Panc1 (cell line): ENCODE measurements around the gene DOK7. TPM values are rescaled to one million over a fixed set of nuclear protein-coding genes. Genes with fewer than 3 reads are reported as not detected.

Experiments used
- ATAC-seq: fragments of 200-7000 bp; cut with Tn5 transposase; 2 replicates; pipeline ENCODE4 v1.9.1; 2020; ENCODE audit warnings: mild to moderate bottlenecking, moderate library complexity
- BruUV-seq: library from RNA; stranded (reverse); fragments of 400-500 nt; replicated peaks from 2 replicates; lab custom pipeline; 2021; lab: Mats Ljungman, UMichigan
- CTCF ChIA-PET: fragments of 300-600 bp; sonication (Branson Sonifier 250); formaldehyde crosslinking; loops from one replicate; lab custom pipeline; 2022; ENCODE audit warnings: antibody characterized with exemption; lab: Charles Lee
- POLR2A ChIA-PET: fragments of 300-600 bp; sonication (Branson Sonifier 250); formaldehyde crosslinking; loops from one replicate; lab custom pipeline; 2022; ENCODE audit warnings: antibody characterized with exemption; lab: Charles Lee
- DNase-seq: peaks from one replicate; pipeline ENCODE4 v3.0.0-alpha.2; 2010; ENCODE audit warnings: low read depth, low spot score
- H3K27ac ChIP-seq: 2 replicates; pipeline ENCODE4 v1.5.1; 2011; ENCODE audit warnings: mild to moderate bottlenecking, low read length, inconsistent platforms
- H3K27me3 ChIP-seq: fragments of 200-500 bp; sonication (Bioruptor generic); 2 replicates; pipeline ENCODE4 v1.6.0; 2014; ENCODE audit warnings: low read length, inconsistent platforms; ENCODE audit not compliant: control insufficient read depth, insufficient read depth
- H3K36me3 ChIP-seq: fragments of 200-500 bp; sonication (Bioruptor generic); 2 replicates; pipeline ENCODE4 v1.5.1; 2014; ENCODE audit warnings: inconsistent platforms, mild to moderate bottlenecking, low read length, moderate library complexity; ENCODE audit not compliant: control insufficient read depth, insufficient read depth
- H3K4me1 ChIP-seq: 2 replicates; pipeline ENCODE4 v1.5.1; 2011; ENCODE audit warnings: inconsistent platforms, mild to moderate bottlenecking, low read length, moderate library complexity; ENCODE audit not compliant: control insufficient read depth, insufficient read depth
- H3K4me3 ChIP-seq, 2 experiments: 2 replicates each; pipeline ENCODE4 v1.5.1; 2011 to 2012; ENCODE audit warnings: low read depth in 2 of 2, low read length in 2 of 2, mild to moderate bottlenecking in 2 of 2, inconsistent platforms in 1 of 2, moderate library complexity in 1 of 2
- H3K9me3 ChIP-seq: fragments of 200-500 bp; sonication (Bioruptor generic); 2 replicates; pipeline ENCODE4 v1.5.1; 2014; ENCODE audit warnings: low read depth, mild to moderate bottlenecking, inconsistent platforms, low read length, moderate library complexity; ENCODE audit not compliant: control insufficient read depth, insufficient read depth
- POLR2AphosphoS5 ChIP-seq: IDR thresholded peaks from 2 replicates; pipeline ENCODE4 v1.6.1; 2012; ENCODE audit warnings: mild to moderate bottlenecking, low read depth, low read length, moderate library complexity
- REST ChIP-seq, 2 experiments: IDR thresholded peaks; 2 replicates each; pipeline ENCODE4 v1.6.1; 2011 to 2012; ENCODE audit warnings: low read depth in 2 of 2, control low read depth in 1 of 2, low read length in 1 of 2, mild to moderate bottlenecking in 1 of 2, moderate library complexity in 1 of 2; ENCODE audit not compliant: insufficient read depth in 1 of 2
- SIN3A ChIP-seq: IDR thresholded peaks from 2 replicates; pipeline ENCODE4 v1.6.1; 2012; ENCODE audit warnings: low read depth, mild to moderate bottlenecking, low read length, moderate library complexity, borderline replicate concordance; ENCODE audit not compliant: insufficient read depth
- TCF7L2 ChIP-seq: IDR thresholded peaks from 2 replicates; pipeline ENCODE4 v1.6.1; 2011; ENCODE audit warnings: mild to moderate bottlenecking, low read depth, low read length, inconsistent platforms
- in situ Hi-C: cut with HindIII; loops from 2 replicates; pipeline ENCODE4 v1.10.0; 2016; ENCODE audit warnings: low sequenced_read_pairs, low pct_unique_long_range_greater_than_20kb
- intact Hi-C: fragments of 100-400 bp; cut with micrococcal nuclease; formaldehyde crosslinking; loops from one replicate; pipeline ENCODE4 v1.10.0; 2022; ENCODE audit not compliant: unreplicated experiment
- total RNA-seq: library from RNA; stranded (reverse); gene quantifications from one replicate; pipeline ENCODE4 v1.2.1, GENCODE V29; 2021; ENCODE audit not compliant: unreplicated experiment
- TF ChIP-seq, protein P1 (sequence below): fragments of 450-650 bp; IDR thresholded peaks from 2 replicates; pipeline ENCODE4 v1.5.1; 2017; ENCODE audit warnings: mild to moderate bottlenecking

The DOK7 gene
- total RNA-seq, 1 experiment from 2014 or later: 2.4 TPM

DNA sequence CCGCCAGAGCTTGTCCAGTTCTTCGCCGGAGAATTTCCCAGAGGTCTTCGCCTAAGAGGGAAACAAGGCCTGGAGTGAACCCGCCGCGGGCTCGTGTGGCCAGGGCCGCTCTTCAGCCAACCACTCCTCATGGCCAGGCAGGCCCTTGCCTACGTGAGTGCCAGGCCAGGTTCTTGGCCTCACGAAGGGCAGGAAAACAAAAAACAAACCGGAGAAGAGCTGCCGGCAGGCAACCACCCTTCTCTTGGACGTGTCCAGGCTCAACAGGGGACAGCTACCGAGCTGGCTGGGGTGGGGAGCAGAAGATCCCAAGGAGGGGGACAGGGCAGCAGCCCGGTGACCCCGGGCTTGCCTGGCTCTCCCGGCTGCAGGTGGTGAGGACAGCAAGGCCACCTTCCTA lies 55.8 kb downstream of the DOK7 start:
- Histone ChIP-seq H3K9me3 (no peaks in the 10 kb centered on the region), H3K4me3 (no peak overlapping the region), H3K27me3 (no peaks in the 10 kb centered on the region), H3K36me3 (no peaks in the 10 kb centered on the region), H3K4me1 (no peaks in the 10 kb centered on the region), H3K27ac (no peak overlapping the region)
- intact Hi-C loops (no loop called here), in situ Hi-C loops (no loop called here)
- ChIA-PET POLR2A (no interaction called here), CTCF (no interaction called here)
- TF ChIP-seq POLR2AphosphoS5 (no peak), SIN3A (no peak), REST (IDR thresholded peaks at IDR 0.05; ENCODE audit: insufficient read depth in 1 of 2, low read depth in 2 of 2, low read length in 1 of 2) (no peak), TCF7L2 (no peak)
- TF ChIP-seq, protein P1, sequence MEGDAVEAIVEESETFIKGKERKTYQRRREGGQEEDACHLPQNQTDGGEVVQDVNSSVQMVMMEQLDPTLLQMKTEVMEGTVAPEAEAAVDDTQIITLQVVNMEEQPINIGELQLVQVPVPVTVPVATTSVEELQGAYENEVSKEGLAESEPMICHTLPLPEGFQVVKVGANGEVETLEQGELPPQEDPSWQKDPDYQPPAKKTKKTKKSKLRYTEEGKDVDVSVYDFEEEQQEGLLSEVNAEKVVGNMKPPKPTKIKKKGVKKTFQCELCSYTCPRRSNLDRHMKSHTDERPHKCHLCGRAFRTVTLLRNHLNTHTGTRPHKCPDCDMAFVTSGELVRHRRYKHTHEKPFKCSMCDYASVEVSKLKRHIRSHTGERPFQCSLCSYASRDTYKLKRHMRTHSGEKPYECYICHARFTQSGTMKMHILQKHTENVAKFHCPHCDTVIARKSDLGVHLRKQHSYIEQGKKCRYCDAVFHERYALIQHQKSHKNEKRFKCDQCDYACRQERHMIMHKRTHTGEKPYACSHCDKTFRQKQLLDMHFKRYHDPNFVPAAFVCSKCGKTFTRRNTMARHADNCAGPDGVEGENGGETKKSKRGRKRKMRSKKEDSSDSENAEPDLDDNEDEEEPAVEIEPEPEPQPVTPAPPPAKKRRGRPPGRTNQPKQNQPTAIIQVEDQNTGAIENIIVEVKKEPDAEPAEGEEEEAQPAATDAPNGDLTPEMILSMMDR: no peak
- DNase-seq (no peak), ATAC-seq (no peak)
- BruUV-seq: no TSS peak

DNA sequence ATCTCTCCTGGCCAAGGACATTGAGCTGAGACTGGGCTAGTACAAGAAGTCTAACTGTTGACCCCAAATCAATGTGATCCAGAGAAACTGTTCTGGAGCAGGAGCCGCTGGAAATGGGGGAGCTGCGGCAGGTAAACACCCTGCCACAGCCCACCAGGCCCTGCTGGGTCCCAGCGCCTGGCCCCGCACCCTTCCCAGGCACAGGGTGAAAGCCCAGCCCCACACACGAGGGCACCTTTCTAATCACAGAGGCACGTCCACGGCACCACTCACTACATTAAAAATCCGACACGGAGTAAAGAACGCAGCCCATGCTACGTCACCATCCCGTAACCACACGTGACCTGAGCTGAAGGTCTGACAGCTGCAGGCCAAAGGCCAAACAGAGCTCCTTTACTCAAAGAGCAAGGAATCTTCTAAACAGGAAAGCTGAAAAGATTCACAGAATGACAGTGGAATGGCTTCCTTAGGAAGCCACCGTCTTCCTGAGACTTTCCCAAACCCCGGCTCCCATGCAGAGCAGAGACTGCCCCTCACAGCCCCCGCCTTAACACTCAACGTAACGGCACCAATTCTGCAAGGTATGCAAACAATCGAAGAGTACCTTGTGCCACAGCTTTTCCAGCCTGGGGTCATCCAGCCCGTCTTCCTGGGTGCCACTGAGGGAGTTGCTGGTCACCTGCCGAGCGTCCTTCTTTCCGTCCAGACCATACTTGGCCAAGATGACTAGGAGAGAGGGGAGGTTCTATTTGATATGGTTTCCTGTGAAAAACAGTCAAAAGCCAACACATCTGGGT lies 56.6 kb downstream of the DOK7 start:
- no peak overlapping the region for H3K4me3 ChIP-seq
- H3K36me3 ChIP-seq: no peaks in the 10 kb centered on the region
- H3K4me1 ChIP-seq: no peaks in the 10 kb centered on the region
- in situ Hi-C loops: no loop called here
- CTCF ChIA-PET: no interaction called here
- intact Hi-C loops: no loop called here
- POLR2A ChIA-PET: no interaction called here
- ATAC-seq (no peak), DNase-seq (no peak)
- BruUV-seq: no TSS peak
- no peaks in the 10 kb centered on the region for H3K9me3 ChIP-seq
- no peaks in the 10 kb centered on the region for H3K27me3 ChIP-seq
- no peak overlapping the region for H3K27ac ChIP-seq
- no peak for TF ChIP-seq SIN3A
- no peak for TF ChIP-seq REST (IDR thresholded peaks at IDR 0.05; ENCODE audit: insufficient read depth in 1 of 2, low read depth in 2 of 2, low read length in 1 of 2)
- TF ChIP-seq, protein P1: no peak
- TF ChIP-seq TCF7L2: no peak
- TF ChIP-seq POLR2AphosphoS5: no peak
